Measurements from ENCODE around the gene YY1. TPM values are rescaled to one million over a fixed set of nuclear protein-coding genes. Genes with fewer than 3 reads are reported as not detected.

YY1 gene
- total and polyA plus RNA-seq, 2 of the 8 experiments (the other 6 are each of a cell fraction or from before 2014, with no cell fraction given), result 26.4 to 106 TPM

DNA sequence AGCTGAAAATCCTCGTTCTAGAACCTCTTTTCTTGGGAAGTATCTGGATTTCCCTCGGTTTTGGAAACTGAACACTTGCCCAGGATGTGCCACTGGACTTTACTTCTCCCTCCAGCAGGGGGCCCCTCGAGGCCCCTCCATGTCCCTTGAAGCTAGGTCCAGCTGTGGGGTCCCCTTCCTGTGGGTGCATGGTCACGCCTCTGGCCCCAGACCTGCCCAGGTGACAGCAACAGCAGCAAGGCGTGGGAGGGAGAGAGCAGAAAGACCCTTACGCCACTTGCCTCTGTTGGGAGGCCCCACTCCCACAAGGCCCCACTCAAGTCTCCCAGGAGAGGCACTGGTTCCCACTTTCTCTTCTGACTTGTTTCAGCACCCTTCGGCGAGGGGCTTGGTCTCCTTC lies 64.2 kb downstream of the YY1 start:
- H3K27ac ChIP-seq (ENCODE audit: low read depth, low read length), result no peak overlapping the region
- no peak overlapping the region for H3K56ac ChIP-seq (replicated peaks; ENCODE audit: insufficient read length, low read depth, low read length)
- peak overlapping the region; percentile 17 to 90; a peak in 1 of 4 replicates for H3K4me2 ChIP-seq (ENCODE audit: insufficient read depth in 1 of 2, low read depth in 2 of 2, low read length in 2 of 2)
- no peak for DNase-seq (ENCODE audit: low read depth in 1 of 2, low spot score in 2 of 2)
- no peak for FAIRE-seq
- no peak overlapping the region for H2BK120ac ChIP-seq (replicated peaks; ENCODE audit: low read depth, low read length)
- no peaks in the 10 kb centered on the region; a peak in 1 of 7 replicates for H3K27me3 ChIP-seq (replicated peaks in 1 of 4; ENCODE audit: control insufficient read depth in 3 of 4, extremely low read depth in 1 of 4, insufficient read depth in 3 of 4, low read length in 3 of 4)
- peaks cover 6 to 57% of the 10 kb centered on the region in 2 experiments; a peak in 3 of 4 replicates for H3K79me2 ChIP-seq (ENCODE audit: control insufficient read depth in 1 of 2, insufficient read depth in 2 of 2, low read length in 2 of 2)
- no peak overlapping the region for H4K8ac ChIP-seq (ENCODE audit: extremely low read depth, insufficient read depth, low read length)
- H2BK12ac ChIP-seq (ENCODE audit: low read depth, low read length), result no peak overlapping the region
- H2AFZ ChIP-seq (ENCODE audit: low read length), result no peak overlapping the region
- H3K23ac ChIP-seq (ENCODE audit: insufficient read length), result no peak overlapping the region
- WGBS, 2 experiments (ENCODE audit: extremely low coverage in 1 of 2, insufficient coverage in 1 of 2, insufficient read length in 1 of 2, insufficient replicate concordance in 2 of 2, low coverage in 1 of 2, low lambda C conversion rate in 2 of 2, missing lambda C conversion rate in 1 of 2), result 90% methylated on average over 8 of the region's 8 CpGs; no CpG with 5 or more reads in 1 of the 2 experiments
- peaks cover 18% of the 10 kb centered on the region; the same call in 1 of the 2 replicates for H3K23me2 ChIP-seq (ENCODE audit: low read depth, low read length)
- peaks cover 10 to 22% (median 13%) of the 10 kb centered on the region in 4 experiments for H3K4me1 ChIP-seq (replicated peaks in 1 of 4; ENCODE audit: control insufficient read depth in 3 of 4, insufficient read depth in 4 of 4, low read length in 3 of 4)
- H3K9me3 ChIP-seq (ENCODE audit: insufficient read depth in 2 of 2, low read depth in 1 of 2, low read length in 1 of 2), result no peaks in the 10 kb centered on the region
- peak overlapping the region; percentile 16; the same call in 1 of the 2 replicates for H3K18ac ChIP-seq (ENCODE audit: extremely low read depth, low read length)
- H3K4ac ChIP-seq (replicated peaks; ENCODE audit: insufficient read length, low read depth, low read length), result no peak overlapping the region
- H2BK5ac ChIP-seq (ENCODE audit: low read depth, low read length), result peak overlapping the region; percentile 13; the same call in 1 of the 2 replicates
- H3K4me3 ChIP-seq (ENCODE audit: extremely low read depth in 1 of 4, insufficient read depth in 2 of 4, low read depth in 3 of 4, low read length in 4 of 4), result no peak overlapping the region
- peaks cover 0 to 15% (median 2%) of the 10 kb centered on the region in 4 experiments; a peak in 3 of 8 replicates for H3K36me3 ChIP-seq (ENCODE audit: control insufficient read depth in 2 of 4, insufficient read depth in 4 of 4, low read length in 3 of 4)
- H4K20me1 ChIP-seq (replicated peaks in 1 of 2; ENCODE audit: control insufficient read depth in 1 of 2, insufficient read depth in 2 of 2, low read length in 2 of 2), result peaks cover 21 to 22% of the 10 kb centered on the region in 2 experiments
- POLR2A ChIA-PET (ENCODE audit: partially characterized antibody), result interaction anchor here (0.7 to 14.7 kb wide), 3 partner anchors 14 to 105 kb away, joined by 3 to 200 read pairs (median 4); no protein-coding TSS in a partner anchor
- no peak overlapping the region for H3K9ac ChIP-seq (replicated peaks in 1 of 4; ENCODE audit: extremely low read depth in 1 of 4, low read depth in 3 of 4, low read length in 3 of 4)
- no peak overlapping the region for H2BK20ac ChIP-seq (ENCODE audit: low read length)
- CTCF ChIA-PET (ENCODE audit: partially characterized antibody), result interaction anchor here (0.7 to 1.7 kb wide), 13 partner anchors 9 to 74 kb away, joined by 3 to 9 read pairs (median 4); no protein-coding TSS in a partner anchor
- no peak overlapping the region for H2BK15ac ChIP-seq (ENCODE audit: low read length)
- no peak overlapping the region for H4K91ac ChIP-seq (replicated peaks; ENCODE audit: insufficient read length, low read length)
- H3K14ac ChIP-seq (ENCODE audit: insufficient read length), result no peak overlapping the region
- no peak overlapping the region for H2AK5ac ChIP-seq (ENCODE audit: low read depth, low read length)
- peaks cover 16% of the 10 kb centered on the region for H3K79me1 ChIP-seq (ENCODE audit: low read depth, low read length)
- H4K5ac ChIP-seq (ENCODE audit: insufficient read length, low read depth, low read length), result no peak overlapping the region
- no peak for TF ChIP-seq JUND (IDR thresholded peaks at IDR 0.05; ENCODE audit: low read length)
- no peak for TF ChIP-seq BCL11A (IDR thresholded peaks at IDR 0.05; ENCODE audit: low read depth in 2 of 2, low read length in 2 of 2)
- TF ChIP-seq RAD21 (IDR thresholded peaks at IDR 0.05 in 1 of 2, conservative IDR thresholded peaks at IDR 0.05 in 1 of 2; ENCODE audit: low read depth in 2 of 2, low read length in 2 of 2), result peak; percentile 17 to 42; a peak in 3 of 4 replicates
- TF ChIP-seq, protein P1, sequence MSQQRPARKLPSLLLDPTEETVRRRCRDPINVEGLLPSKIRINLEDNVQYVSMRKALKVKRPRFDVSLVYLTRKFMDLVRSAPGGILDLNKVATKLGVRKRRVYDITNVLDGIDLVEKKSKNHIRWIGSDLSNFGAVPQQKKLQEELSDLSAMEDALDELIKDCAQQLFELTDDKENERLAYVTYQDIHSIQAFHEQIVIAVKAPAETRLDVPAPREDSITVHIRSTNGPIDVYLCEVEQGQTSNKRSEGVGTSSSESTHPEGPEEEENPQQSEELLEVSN (IDR thresholded peaks at IDR 0.05), result no peak
- TF ChIP-seq SP2 (IDR thresholded peaks at IDR 0.05; ENCODE audit: low read length), result no peak
- no peak for TF ChIP-seq BRCA1 (IDR thresholded peaks at IDR 0.05; ENCODE audit: low read depth, low read length)
- TF ChIP-seq RXRA (IDR thresholded peaks at IDR 0.05; ENCODE audit: insufficient read depth, low read depth, low read length), result no peak
- TF ChIP-seq CTBP2 (IDR thresholded peaks at IDR 0.05; ENCODE audit: borderline replicate concordance, insufficient read depth, insufficient read length, low read length), result no peak
